HPDE6-E6E7 (cell line): ENCODE data around the gene ST6GAL1.
"Not testable (repeated sequence)": the region's sequence is repeated elsewhere in the genome, so short reads cannot be mapped to it uniquely, and the experiment has no call there.

Experiments used
- DNase-seq: peaks from one replicate; pipeline ENCODE4 v3.0.0; 2011; ENCODE audit warnings: missing footprints; ENCODE audit errors: extremely low spot score

Gene ST6GAL1

GRCh38 chr3:186940967-186941366 is 10.6 kb downstream of the ST6GAL1 start:
- no peak for DNase-seq

GRCh38 chr3:186942168-186942567 is 11.8 kb downstream of the ST6GAL1 start:
- no peak for DNase-seq

- no peak for DNase-seq
Measured at GRCh38 chr3:186945255-186945823, 15.0 kb downstream of the ST6GAL1 start.

- DNase-seq: no peak
Measured at GRCh38 chr3:186946756-186947375, 16.5 kb downstream of the ST6GAL1 start.

- DNase-seq: peak; percentile 36
Measured at GRCh38 chr3:186949281-186949982, 19.1 kb downstream of the ST6GAL1 start.

GRCh38 chr3:186950402-186951093 is 20.2 kb downstream of the ST6GAL1 start:
- DNase-seq: no peak

GRCh38 chr3:186951640-186952552 is 21.6 kb downstream of the ST6GAL1 start:
- DNase-seq: no peak

- no peak for DNase-seq
Measured at GRCh38 chr3:186953011-186953487, 22.7 kb downstream of the ST6GAL1 start.

- not testable (repeated sequence) for DNase-seq
Measured at GRCh38 chr3:186953992-186954699, 23.8 kb downstream of the ST6GAL1 start.

GRCh38 chr3:186955898-186956696 is 25.8 kb downstream of the ST6GAL1 start:
- no peak for DNase-seq

GRCh38 chr3:186959029-186959624 is 28.8 kb downstream of the ST6GAL1 start:
- DNase-seq: no peak

- DNase-seq: no peak
Measured at GRCh38 chr3:186960347-186960746, 30.0 kb downstream of the ST6GAL1 start.

GRCh38 chr3:186962445-186962844 is 32.1 kb downstream of the ST6GAL1 start:
- DNase-seq: no peak

GRCh38 chr3:186963636-186964035 is 33.3 kb downstream of the ST6GAL1 start:
- DNase-seq: no peak

GRCh38 chr3:186964071-186964470 is 33.7 kb downstream of the ST6GAL1 start:
- DNase-seq: no peak

GRCh38 chr3:186964616-186965015 is 34.3 kb downstream of the ST6GAL1 start:
- DNase-seq: no peak

GRCh38 chr3:186965141-186965879 is 35.0 kb downstream of the ST6GAL1 start:
- DNase-seq: no peak

- DNase-seq: no peak
Measured at GRCh38 chr3:186966406-186966805, 36.1 kb downstream of the ST6GAL1 start.

GRCh38 chr3:186967236-186967635 is 36.9 kb downstream of the ST6GAL1 start:
- not testable (repeated sequence) for DNase-seq
